SK-N-SH (cell line): ENCODE results near the gene TDP1. TPM values are rescaled to one million over a fixed set of nuclear protein-coding genes. Genes with fewer than 3 reads are reported as not detected.

Source experiments
- CTCF ChIA-PET: fragments of 300-600, 350-600 bp; formaldehyde crosslinking; extraction: SDS; loops from one replicate; lab custom pipeline; 2021; lab: Yijun Ruan, JAX
- POLR2A ChIA-PET: fragments of 350-600 bp; sonication (Branson Sonifier 250); formaldehyde crosslinking; extraction: SDS; loops from one replicate; lab custom pipeline; 2020; ENCODE audit warnings: antibody characterized with exemption, inconsistent platforms; lab: Yijun Ruan, JAX
- DNase-seq: peaks from one replicate; pipeline ENCODE4 v3.0.0; 2012
- H2AFZ ChIP-seq: fragments of 200-600 bp; sonication (generic); 2 replicates; pipeline ENCODE4 v1.8.1; 2016; ENCODE audit warnings: antibody characterized with exemption, mild to moderate bottlenecking, low read depth
- H3F3A ChIP-seq: fragments of 200-600 bp; sonication (generic); replicated peaks from 2 replicates; pipeline ENCODE3; 2016; ENCODE audit warnings: antibody characterized with exemption, mild to moderate bottlenecking; ENCODE audit not compliant: insufficient read depth
- H3K27ac ChIP-seq, 2 experiments: fragments of 200-500 bp in 1 of 2; fragments of 200-600 bp in 1 of 2; sonication (Bioruptor generic) in 1 of 2; sonication (generic), shearing (Covaris generic) in 1 of 2; 2 replicates each; pipeline versions ENCODE4 v1.5.1 to v1.6.1; 2014 to 2016; ENCODE audit warnings: low read depth in 2 of 2, inconsistent platforms in 1 of 2, low read length in 1 of 2, mild to moderate bottlenecking in 1 of 2, mixed read lengths in 1 of 2
- H3K27me3 ChIP-seq: fragments of 200-600 bp; sonication (generic), shearing (Covaris generic); 2 replicates; pipeline ENCODE4 v1.6.1; 2016; ENCODE audit warnings: mixed run types; ENCODE audit not compliant: insufficient read depth
- H3K36me3 ChIP-seq, 2 experiments: fragments of 200-500 bp in 1 of 2; fragments of 200-600 bp in 1 of 2; sonication (Bioruptor generic) in 1 of 2; sonication (generic) in 1 of 2; replicated peaks in 1 of 2; 2 replicates each; pipeline versions ENCODE3 to v1.5.1; 2014 to 2016; ENCODE audit warnings: low read length in 1 of 2, mild to moderate bottlenecking in 1 of 2; ENCODE audit not compliant: insufficient read depth in 2 of 2, control insufficient read depth in 1 of 2
- H3K4me1 ChIP-seq, 2 experiments: fragments of 200-500 bp in 1 of 2; fragments of 200-600 bp in 1 of 2; sonication (Bioruptor generic) in 1 of 2; sonication (generic), shearing (Covaris generic) in 1 of 2; 2 replicates each; pipeline versions ENCODE4 v1.5.1 to v1.6.1; 2014 to 2016; ENCODE audit warnings: low read depth in 1 of 2, low read length in 1 of 2, mixed run types in 1 of 2; ENCODE audit not compliant: insufficient read depth in 2 of 2, control insufficient read depth in 1 of 2
- H3K4me2 ChIP-seq: fragments of 200-600 bp; sonication (generic), shearing (Covaris generic); 2 replicates; pipeline ENCODE4 v1.6.1; 2017; ENCODE audit warnings: mixed run types
- H3K4me3 ChIP-seq, 2 experiments: fragments of 200-500 bp in 1 of 2; fragments of 200-600 bp in 1 of 2; sonication (Bioruptor generic) in 1 of 2; sonication (generic), shearing (Covaris generic) in 1 of 2; 2 replicates each; pipeline versions ENCODE4 v1.5.1 to v1.8.1; 2014 to 2016; ENCODE audit warnings: low read depth in 2 of 2, inconsistent platforms in 1 of 2, low read length in 1 of 2, mild to moderate bottlenecking in 1 of 2, mixed read lengths in 1 of 2, moderate library complexity in 1 of 2
- H3K79me2 ChIP-seq: fragments of 200-600 bp; sonication (generic); 2 replicates; pipeline ENCODE4 v1.8.1; 2017; ENCODE audit warnings: mild to moderate bottlenecking; ENCODE audit not compliant: insufficient read depth
- H3K9ac ChIP-seq: fragments of 200-600 bp; sonication (generic); 2 replicates; pipeline ENCODE4 v1.6.1; 2017; ENCODE audit warnings: mixed run types
- H3K9me2 ChIP-seq: fragments of 200-600 bp; sonication (generic); 2 replicates; pipeline ENCODE4 v1.6.1; 2017; ENCODE audit warnings: mixed run types
- H3K9me3 ChIP-seq: fragments of 200-600 bp; sonication (generic); 2 replicates; pipeline ENCODE4 v1.6.1; 2017; ENCODE audit warnings: mixed run types, mild to moderate bottlenecking, moderate library complexity
- H4K20me1 ChIP-seq: fragments of 200-600 bp; sonication (generic); 2 replicates; pipeline ENCODE4 v1.6.1; 2017; ENCODE audit warnings: mild to moderate bottlenecking, mixed run types; ENCODE audit not compliant: insufficient read depth
- CHD2 ChIP-seq: fragments of 150-350 bp; IDR thresholded peaks from 2 replicates; pipeline ENCODE4 v1.6.1; 2018; ENCODE audit warnings: low read length; ENCODE audit not compliant: partially characterized antibody
- EP300 ChIP-seq, 2 experiments: IDR thresholded peaks; 2 replicates each; pipeline versions ENCODE4 v1.4.0 to v1.6.1; 2012; ENCODE audit warnings: borderline replicate concordance in 1 of 2, low read depth in 1 of 2, low read length in 1 of 2
- FOSL2 ChIP-seq: IDR thresholded peaks from 2 replicates; pipeline ENCODE4 v1.4.0; 2012; ENCODE audit warnings: low read depth, mild to moderate bottlenecking, moderate library complexity, borderline replicate concordance
- FOXM1 ChIP-seq: IDR thresholded peaks from 2 replicates; pipeline ENCODE4 v1.4.0; 2012; ENCODE audit warnings: low read depth, mild to moderate bottlenecking
- GATA2 ChIP-seq: sonication (generic); formaldehyde crosslinking; IDR thresholded peaks from 2 replicates; pipeline ENCODE4 v1.5.0; 2020; ENCODE audit warnings: mild to moderate bottlenecking, missing genetic modification reagents
- IRF3 ChIP-seq: fragments of 150-350 bp; IDR thresholded peaks from 2 replicates; pipeline ENCODE4 v1.6.1; 2016; ENCODE audit warnings: mild to moderate bottlenecking, low read depth, low read length
- NFIC ChIP-seq: IDR thresholded peaks from 2 replicates; pipeline ENCODE4 v1.4.0; 2012; ENCODE audit warnings: borderline replicate concordance
- NRF1 ChIP-seq: IDR thresholded peaks from 2 replicates; pipeline ENCODE4 v1.6.1; 2012; ENCODE audit warnings: low read depth, mild to moderate bottlenecking, low read length
- POLR2AphosphoS5 ChIP-seq: IDR thresholded peaks from 2 replicates; pipeline ENCODE4 v1.6.1; 2012; ENCODE audit warnings: low read depth, low read length
- RAD21 ChIP-seq: IDR thresholded peaks from 2 replicates; pipeline ENCODE4 v1.6.1; 2012; ENCODE audit warnings: mild to moderate bottlenecking, low read length
- RCOR1 ChIP-seq: fragments of 150-350 bp; IDR thresholded peaks from 2 replicates; pipeline ENCODE4 v1.6.1; 2017; ENCODE audit warnings: antibody characterized with exemption, low read length
- RFX5 ChIP-seq: IDR thresholded peaks from 2 replicates; pipeline ENCODE4 v1.6.1; 2012; ENCODE audit warnings: mild to moderate bottlenecking, improper control_type of control experiment, low read length
- SIN3A ChIP-seq: IDR thresholded peaks from 2 replicates; pipeline ENCODE4 v1.6.1; 2012; ENCODE audit warnings: low read depth, mild to moderate bottlenecking, low read length, moderate library complexity, borderline replicate concordance
- TAF1 ChIP-seq: IDR thresholded peaks from 2 replicates; pipeline ENCODE4 v1.6.1; 2012; ENCODE audit warnings: low read depth, mild to moderate bottlenecking, low read length, moderate library complexity, borderline replicate concordance
- TCF12 ChIP-seq: IDR thresholded peaks from 2 replicates; pipeline ENCODE4 v1.4.0; 2012
- TEAD4 ChIP-seq: IDR thresholded peaks from 2 replicates; pipeline ENCODE4 v1.4.0; 2012; ENCODE audit warnings: mild to moderate bottlenecking, borderline replicate concordance; ENCODE audit not compliant: insufficient read depth
- USF1 ChIP-seq: IDR thresholded peaks from 2 replicates; pipeline ENCODE4 v1.4.0; 2012; ENCODE audit warnings: low read depth, borderline replicate concordance
- YY1 ChIP-seq: IDR thresholded peaks from 2 replicates; pipeline ENCODE4 v1.4.0; 2012; ENCODE audit warnings: low read depth, mild to moderate bottlenecking
- polyA plus RNA-seq, 3 experiments: library from polyadenylated mRNA; depleted of rRNA; stranded (reverse); fragments of >200 nt; gene quantifications; 2 replicates each; pipeline ENCODE4 v1.2.3, GENCODE V29; 2012

The TDP1 gene
- polyA plus RNA-seq, 1 of the 3 experiments (the other 2 are of a cell fraction) = 14.5 TPM

- peak; percentile 20; the same call in 1 of the 2 replicates for TF ChIP-seq YY1
- no peak for TF ChIP-seq TEAD4
- no peak for TF ChIP-seq EP300 (IDR thresholded peaks at IDR 0.05; ENCODE audit: borderline replicate concordance in 1 of 2, low read depth in 1 of 2, low read length in 1 of 2)
- TF ChIP-seq GATA2 (CRISPR knock-in tag) = no peak
- no peak for TF ChIP-seq RFX5
- TF ChIP-seq RCOR1 = peak; percentile 29; the same call in 1 of the 2 replicates
- TF ChIP-seq POLR2AphosphoS5 = peak; percentile 63
- TF ChIP-seq CHD2 = peak; percentile 70
- TF ChIP-seq TAF1 = peak; percentile 82
- TF ChIP-seq IRF3 = no peak
- peak; percentile 84; the same call in 1 of the 2 replicates for TF ChIP-seq SIN3A
- TF ChIP-seq FOSL2 = peak; percentile 83
- peak; percentile 53; the same call in 1 of the 2 replicates for TF ChIP-seq TCF12
- TF ChIP-seq, all 33 proteins: peak for 18
Observed at GRCh38 chr14:89955745-89956660, at the start of gene TDP1 (continued).

- no peaks in the 10 kb centered on the region for H3K27me3 ChIP-seq
- CTCF ChIA-PET = no interaction called here
- H3K4me3 ChIP-seq = no peak overlapping the region
- H4K20me1 ChIP-seq = no peaks in the 10 kb centered on the region
- H3K9ac ChIP-seq = no peak overlapping the region
- no peak for DNase-seq
- peaks cover 3 to 9% of the 10 kb centered on the region in 2 experiments; a peak in 3 of 4 replicates for H3K4me1 ChIP-seq
- H3K9me2 ChIP-seq = no peaks in the 10 kb centered on the region
- no peak overlapping the region for H3K4me2 ChIP-seq
- H3K36me3 ChIP-seq = no peaks in the 10 kb centered on the region
- TF ChIP-seq NFIC = no peak
- TF ChIP-seq GATA2 (CRISPR knock-in tag) = no peak
- TF ChIP-seq USF1 = no peak
- TF ChIP-seq NRF1 = no peak
- no peak for TF ChIP-seq FOXM1
- no peak for TF ChIP-seq TEAD4
- no peak for TF ChIP-seq RAD21
- TF ChIP-seq SIN3A = no peak
- no peaks in the 10 kb centered on the region for H3K9me3 ChIP-seq
- no peaks in the 10 kb centered on the region for H3K79me2 ChIP-seq
- H3F3A ChIP-seq = peaks cover 9% of the 10 kb centered on the region
- no peak overlapping the region for H3K27ac ChIP-seq
- H2AFZ ChIP-seq = no peak overlapping the region
- POLR2A ChIA-PET = no interaction called here
Observed at GRCh38 chr14:89906000-89906399, 49.7 kb upstream of the TDP1 start.
